ENCODE data around the gene GFPT2. TPM values are rescaled to one million over a fixed set of nuclear protein-coding genes. Genes with fewer than 3 reads are reported as not detected.

Gene GFPT2
- total RNA-seq, 1 experiment from 2014 or later: 8.2 TPM

- H3K4me1 Mint-ChIP-seq (ENCODE audit: insufficient read depth, unreplicated experiment): no peaks in the 10 kb centered on the region
- H3K27ac Mint-ChIP-seq (ENCODE audit: low read depth, unreplicated experiment): no peak overlapping the region
- peaks cover 10% of the 10 kb centered on the region for H3K27me3 Mint-ChIP-seq (ENCODE audit: insufficient read depth, unreplicated experiment)
- TF ChIP-seq CTCF (IDR thresholded peaks at IDR 0.05; ENCODE audit: unreplicated experiment): no peak
- intact Hi-C loops (cut with micrococcal nuclease): no loop called here
- no peak overlapping the region for H3K4me3 Mint-ChIP-seq (ENCODE audit: unreplicated experiment)
- BruUV-seq (replicated peaks): no TSS peak
- H3K9me3 Mint-ChIP-seq (ENCODE audit: unreplicated experiment): no peaks in the 10 kb centered on the region
- ChIA-PET CTCF (interaction anchor here (1.0 kb wide), 1 partner anchor 93 kb away, joined by 5 read pairs; no protein-coding TSS in a partner anchor), POLR2A (no interaction called here)
- peaks cover 4% of the 10 kb centered on the region for H3K36me3 Mint-ChIP-seq (ENCODE audit: insufficient read depth, unreplicated experiment)
- no peak for DNase-seq (ENCODE audit: unreplicated experiment)
Observed at GRCh38 chr5:180377556-180378197, 24.5 kb upstream of the GFPT2 start.

GRCh38 chr5:180376511-180376910, 23.4 kb upstream of the GFPT2 start:
- CTCF ChIA-PET: interaction anchor here (0.6 to 1.1 kb wide), 2 partner anchors 18 to 47 kb away, joined by 3 to 4 read pairs; no protein-coding TSS in a partner anchor
- H3K27ac Mint-ChIP-seq (ENCODE audit: low read depth, unreplicated experiment): no peak overlapping the region
- no TSS peak for BruUV-seq (replicated peaks)
- H3K9me3 Mint-ChIP-seq (ENCODE audit: unreplicated experiment): no peaks in the 10 kb centered on the region
- DNase-seq (ENCODE audit: unreplicated experiment): no peak
- TF ChIP-seq CTCF (IDR thresholded peaks at IDR 0.05; ENCODE audit: unreplicated experiment): no peak
- POLR2A ChIA-PET: no interaction called here
- peaks cover 10% of the 10 kb centered on the region for H3K27me3 Mint-ChIP-seq (ENCODE audit: insufficient read depth, unreplicated experiment)
- intact Hi-C loops (cut with micrococcal nuclease): no loop called here
- H3K4me3 Mint-ChIP-seq (ENCODE audit: unreplicated experiment): no peak overlapping the region
- peaks cover 4% of the 10 kb centered on the region for H3K36me3 Mint-ChIP-seq (ENCODE audit: insufficient read depth, unreplicated experiment)
- H3K4me1 Mint-ChIP-seq (ENCODE audit: insufficient read depth, unreplicated experiment): no peaks in the 10 kb centered on the region

- H3K27me3 Mint-ChIP-seq (ENCODE audit: insufficient read depth, unreplicated experiment): peaks cover 10% of the 10 kb centered on the region
- CTCF ChIA-PET: interaction anchor here (0.6 to 1.1 kb wide), 3 partner anchors 17 to 108 kb away, joined by 3 to 4 read pairs (median 4); no protein-coding TSS in a partner anchor
- no peaks in the 10 kb centered on the region for H3K9me3 Mint-ChIP-seq (ENCODE audit: unreplicated experiment)
- POLR2A ChIA-PET: interaction anchor here (0.6 kb wide), 1 partner anchor 1290 kb away, joined by 4 read pairs; no protein-coding TSS in a partner anchor
- H3K4me1 Mint-ChIP-seq (ENCODE audit: insufficient read depth, unreplicated experiment): no peaks in the 10 kb centered on the region
- no peak for DNase-seq (ENCODE audit: unreplicated experiment)
- BruUV-seq (replicated peaks): no TSS peak
- TF ChIP-seq CTCF (IDR thresholded peaks at IDR 0.05; ENCODE audit: unreplicated experiment): no peak
- peaks cover 2% of the 10 kb centered on the region for H3K36me3 Mint-ChIP-seq (ENCODE audit: insufficient read depth, unreplicated experiment)
- H3K27ac Mint-ChIP-seq (ENCODE audit: low read depth, unreplicated experiment): no peak overlapping the region
- no peak overlapping the region for H3K4me3 Mint-ChIP-seq (ENCODE audit: unreplicated experiment)
- intact Hi-C loops (cut with micrococcal nuclease): no loop called here
Observed at GRCh38 chr5:180375955-180376354, 22.8 kb upstream of the GFPT2 start.

- ChIA-PET CTCF (interaction anchor here (0.6 to 1.1 kb wide), 2 partner anchors 47 to 107 kb away, joined by 3 to 4 read pairs; no protein-coding TSS in a partner anchor), POLR2A (no interaction called here)
- peaks cover 10% of the 10 kb centered on the region for H3K27me3 Mint-ChIP-seq (ENCODE audit: insufficient read depth, unreplicated experiment)
- no peak for TF ChIP-seq CTCF (IDR thresholded peaks at IDR 0.05; ENCODE audit: unreplicated experiment)
- BruUV-seq (replicated peaks): no TSS peak
- no peak for DNase-seq (ENCODE audit: unreplicated experiment)
- H3K9me3 Mint-ChIP-seq (ENCODE audit: unreplicated experiment): no peaks in the 10 kb centered on the region
- H3K36me3 Mint-ChIP-seq (ENCODE audit: insufficient read depth, unreplicated experiment): no peaks in the 10 kb centered on the region
- intact Hi-C loops (cut with micrococcal nuclease): no loop called here
- H3K4me3 Mint-ChIP-seq (ENCODE audit: unreplicated experiment): no peak overlapping the region
- no peak overlapping the region for H3K27ac Mint-ChIP-seq (ENCODE audit: low read depth, unreplicated experiment)
- H3K4me1 Mint-ChIP-seq (ENCODE audit: insufficient read depth, unreplicated experiment): no peaks in the 10 kb centered on the region
Observed at GRCh38 chr5:180375291-180375690, 22.2 kb upstream of the GFPT2 start.

All from MCF 10A (cell line).